ENCODE data around the gene ATG7. TPM values are rescaled to one million over a fixed set of nuclear protein-coding genes. Genes with fewer than 3 reads are reported as not detected.
A peak's percentile ranks its signal among the peaks of the same experiment; 100 is the strongest.
"Not testable (repeated sequence)": the region's sequence is repeated elsewhere in the genome, so short reads cannot be mapped to it uniquely, and the experiment has no call there.

The ATG7 gene
- polyA plus RNA-seq, 6 donors from 2014 or later: 15.5 to 36.9 (median 18.4) TPM

DNA sequence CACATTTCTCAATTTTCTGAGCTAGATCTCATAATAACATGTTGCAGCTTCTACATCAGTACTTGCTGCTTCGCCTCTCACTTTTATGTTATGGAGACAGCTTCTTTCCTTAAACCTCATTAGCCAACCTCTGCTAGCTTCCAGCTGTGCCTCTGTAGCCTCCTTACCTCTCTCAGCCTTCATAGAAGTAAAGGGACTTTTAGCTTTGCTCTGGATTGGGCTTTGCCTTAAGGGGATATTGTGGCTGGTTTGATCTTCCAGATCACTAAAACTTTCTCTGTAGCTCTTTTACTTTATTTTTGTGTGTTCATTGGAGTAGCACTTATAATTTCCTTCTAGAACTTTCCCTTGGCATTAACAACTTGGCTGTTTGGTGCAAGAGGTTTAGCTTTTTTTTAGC is 150.1 kb downstream of the ATG7 start:
- ATAC-seq (ENCODE audit: low read depth in 2 of 2) (no peak), DNase-seq (no peak)
- Mint-ChIP-seq H3K4me1 (peaks cover 0 to 5% (median 2%) of the 10 kb centered on the region in 3 donors), H3K36me3 (peaks cover 16 to 18% of the 10 kb centered on the region in 2 donors), H3K4me3 (no peak overlapping the region), H3K9me3 (peaks cover 0 to 1% (median 0%) of the 10 kb centered on the region in 7 donors), H3K27ac (peak overlapping the region in 1 of 6 donors; percentile 61), H3K27me3 (no peaks in the 10 kb centered on the region)

DNA sequence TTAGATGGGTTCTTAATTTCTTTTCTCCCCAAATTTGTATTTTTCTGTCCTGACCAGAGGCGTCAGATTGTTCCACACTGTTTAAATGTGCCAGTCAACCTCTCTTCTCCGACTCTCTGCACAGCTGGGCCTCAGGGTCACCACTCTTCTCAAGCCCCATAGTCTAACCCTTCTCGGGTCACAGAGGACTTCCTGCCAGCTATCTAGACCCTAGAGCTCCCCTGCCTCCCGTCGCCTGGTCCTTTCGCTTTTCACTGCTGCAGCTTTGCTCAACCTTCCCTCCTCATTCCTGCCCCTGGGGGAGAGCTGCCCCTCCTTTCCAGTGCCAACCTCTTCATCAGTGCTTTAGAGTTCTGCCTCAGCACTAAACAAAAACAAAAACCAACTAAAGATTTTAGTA is 151.7 kb downstream of the ATG7 start:
- peaks cover 21 to 30% of the 10 kb centered on the region in 2 donors for H3K36me3 Mint-ChIP-seq
- ATAC-seq (ENCODE audit: low read depth in 2 of 2) (no peak), DNase-seq (no peak)
- no peaks in the 10 kb centered on the region for H3K27me3 Mint-ChIP-seq
- peaks cover 0 to 5% (median 2%) of the 10 kb centered on the region in 3 donors for H3K4me1 Mint-ChIP-seq
- peak overlapping the region in 2 of 6 donors; percentile 7 to 44 for H3K27ac Mint-ChIP-seq
- H3K4me3 Mint-ChIP-seq: no peak overlapping the region
- no peaks in the 10 kb centered on the region for H3K9me3 Mint-ChIP-seq

DNA sequence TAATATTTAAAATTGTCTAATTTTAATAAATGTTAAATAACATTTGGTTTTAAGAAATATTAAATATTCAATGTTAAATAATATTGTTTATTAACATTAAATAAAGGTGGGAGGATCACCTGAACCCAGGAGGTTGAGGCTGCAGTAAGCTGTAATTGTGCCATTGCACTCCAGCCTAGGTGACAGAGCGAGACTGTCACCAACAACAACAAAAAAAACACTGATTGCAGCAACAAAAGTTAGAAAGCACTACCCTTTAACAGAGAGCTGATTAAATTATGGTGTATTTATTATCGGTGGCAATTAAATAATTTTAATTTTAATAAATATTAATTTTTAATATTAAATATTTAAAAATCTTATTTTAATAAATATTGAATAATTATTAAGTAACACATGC is 152.1 kb downstream of the ATG7 start:
- Mint-ChIP-seq H3K27me3 (no peaks in the 10 kb centered on the region), H3K27ac (peak overlapping the region in 1 of 6 donors; percentile 44), H3K4me3 (no peak overlapping the region), H3K36me3 (peaks cover 20 to 30% of the 10 kb centered on the region in 2 donors), H3K4me1 (peaks cover 0 to 5% (median 2%) of the 10 kb centered on the region in 3 donors), H3K9me3 (no peaks in the 10 kb centered on the region)
- DNase-seq (no peak), ATAC-seq (ENCODE audit: low read depth in 2 of 2) (no peak)

GRCh38 chr3:11430207-11430606 is 158.0 kb downstream of the ATG7 start:
- H3K4me3 Mint-ChIP-seq: no peak overlapping the region
- no peaks in the 10 kb centered on the region for H3K27me3 Mint-ChIP-seq
- H3K9me3 Mint-ChIP-seq: no peaks in the 10 kb centered on the region
- DNase-seq: no peak
- peaks cover 0 to 4% (median 0%) of the 10 kb centered on the region in 3 donors for H3K4me1 Mint-ChIP-seq
- ATAC-seq (ENCODE audit: low read depth in 2 of 2): no peak
- no peak overlapping the region for H3K27ac Mint-ChIP-seq
- peaks cover 20 to 29% of the 10 kb centered on the region in 2 donors for H3K36me3 Mint-ChIP-seq

- Mint-ChIP-seq H3K36me3 (peaks cover 20 to 25% of the 10 kb centered on the region in 2 donors), H3K27ac (no peak overlapping the region), H3K9me3 (no peaks in the 10 kb centered on the region), H3K4me1 (peaks cover 0 to 4% (median 0%) of the 10 kb centered on the region in 3 donors), H3K4me3 (no peak overlapping the region), H3K27me3 (no peaks in the 10 kb centered on the region)
- DNase-seq: no peak
- no peak for ATAC-seq (ENCODE audit: low read depth in 2 of 2)
Observed at GRCh38 chr3:11430624-11431023, 158.4 kb downstream of the ATG7 start.

DNA sequence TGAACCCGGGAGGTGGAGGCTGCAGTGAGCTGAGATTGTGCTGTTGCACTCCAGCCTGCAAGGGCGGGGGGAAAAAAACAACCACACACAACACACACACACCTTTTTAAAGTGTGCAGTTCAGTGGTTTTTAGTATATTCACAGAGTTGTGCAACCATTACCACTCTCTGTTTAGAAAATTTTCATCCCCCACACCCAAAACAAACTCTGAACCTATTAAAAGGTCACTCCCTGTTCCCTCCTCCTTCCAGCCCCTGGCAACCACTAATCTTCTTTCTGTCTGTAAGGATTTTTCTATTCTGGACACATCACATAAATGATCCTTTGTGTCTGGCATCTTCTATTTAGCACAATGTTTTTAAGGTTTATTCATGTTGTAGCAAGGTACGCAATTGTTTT is 159.1 kb downstream of the ATG7 start:
- Mint-ChIP-seq H3K4me3 (no peak overlapping the region), H3K9me3 (no peaks in the 10 kb centered on the region)

DNA sequence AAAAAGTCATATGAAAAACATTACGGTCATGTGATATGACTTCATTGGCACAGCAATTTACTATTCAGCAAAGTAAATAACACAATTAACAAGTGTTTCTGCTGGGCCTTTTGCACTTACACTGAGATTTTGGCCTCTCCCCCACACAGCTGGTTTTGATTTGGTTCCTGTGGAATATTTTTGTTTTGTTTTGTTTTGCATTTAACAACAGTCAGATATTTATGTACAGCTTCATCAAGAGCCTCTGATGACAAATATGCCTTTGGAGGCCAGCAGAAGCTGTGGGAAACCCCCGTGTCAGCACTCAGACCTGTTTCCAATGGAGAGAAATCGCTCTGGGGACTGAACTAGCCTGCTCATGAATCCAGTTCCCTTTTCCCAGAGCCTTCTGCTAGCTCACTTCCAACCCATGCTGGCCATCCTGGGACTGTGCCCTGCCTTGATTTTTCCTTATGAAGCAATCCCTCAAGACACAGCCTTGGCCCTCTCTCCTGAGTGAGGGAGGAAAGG is 161.9 kb downstream of the ATG7 start:
- Mint-ChIP-seq H3K27ac (no peak overlapping the region), H3K4me3 (no peak overlapping the region), H3K4me1 (peaks cover 0 to 4% (median 0%) of the 10 kb centered on the region in 3 donors), H3K27me3 (no peaks in the 10 kb centered on the region), H3K9me3 (no peaks in the 10 kb centered on the region), H3K36me3 (no peaks in the 10 kb centered on the region)
- no peak for ATAC-seq (ENCODE audit: low read depth in 2 of 2)
- DNase-seq: no peak

More for the DNA sequence above, 159.1 kb downstream of the ATG7 start:
- DNase-seq: no peak
- Mint-ChIP-seq H3K36me3 (peaks cover 20 to 22% of the 10 kb centered on the region in 2 donors), H3K4me1 (peaks cover 0 to 4% (median 0%) of the 10 kb centered on the region in 3 donors), H3K27me3 (no peaks in the 10 kb centered on the region), H3K27ac (peak overlapping the region in 2 of 6 donors; percentile 52 to 54)
- no peak for ATAC-seq (ENCODE audit: low read depth in 2 of 2)

GRCh38 chr3:11434563-11435096 is 162.4 kb downstream of the ATG7 start:
- DNase-seq: no peak
- ATAC-seq (ENCODE audit: low read depth in 2 of 2): no peak
- H3K9me3 Mint-ChIP-seq: no peaks in the 10 kb centered on the region
- H3K4me1 Mint-ChIP-seq: peaks cover 0 to 4% (median 0%) of the 10 kb centered on the region in 3 donors
- no peak overlapping the region for H3K4me3 Mint-ChIP-seq
- peaks cover 0 to 4% of the 10 kb centered on the region in 2 donors for H3K36me3 Mint-ChIP-seq
- no peak overlapping the region for H3K27ac Mint-ChIP-seq
- no peaks in the 10 kb centered on the region for H3K27me3 Mint-ChIP-seq

DNA sequence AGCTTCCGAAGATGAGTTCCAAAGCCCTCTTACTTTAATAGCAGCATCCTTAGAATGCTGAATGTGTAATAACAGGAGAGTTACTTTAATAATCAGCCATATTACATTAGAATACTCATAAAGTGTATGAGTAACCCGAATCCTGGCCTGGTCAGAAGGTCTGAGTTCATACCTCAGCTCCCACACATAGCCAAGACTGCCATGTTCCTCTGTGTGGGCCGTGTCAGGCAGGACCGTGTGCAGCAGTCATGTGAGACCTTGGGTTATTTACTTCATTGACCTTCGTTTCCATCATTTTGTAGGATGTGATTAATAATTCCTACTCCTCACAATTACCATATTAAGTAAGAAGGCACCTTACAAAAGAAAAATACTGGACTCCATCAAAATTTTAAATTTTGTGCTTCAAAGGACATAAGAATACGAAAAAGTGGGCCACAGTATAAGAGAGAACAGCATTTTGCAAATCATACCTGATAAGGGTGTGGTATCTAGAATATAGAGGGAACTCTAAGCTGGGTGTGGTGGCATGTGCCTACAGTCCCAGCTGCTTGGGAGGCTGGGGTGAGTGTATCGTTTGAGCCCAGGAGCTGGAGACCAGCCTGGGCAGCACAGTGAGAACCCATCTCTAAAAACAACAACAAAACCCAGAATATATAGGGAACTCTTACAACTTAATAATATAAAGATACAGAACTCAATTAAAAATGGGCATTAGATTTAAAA is 163.4 kb downstream of the ATG7 start:
- ATAC-seq (ENCODE audit: low read depth in 2 of 2) (no peak), DNase-seq (no peak)
- H3K27me3 Mint-ChIP-seq: no peaks in the 10 kb centered on the region
- H3K9me3 Mint-ChIP-seq: no peaks in the 10 kb centered on the region
- H3K4me3 Mint-ChIP-seq: no peak overlapping the region
- peaks cover 0 to 4% (median 0%) of the 10 kb centered on the region in 3 donors for H3K4me1 Mint-ChIP-seq
- H3K27ac Mint-ChIP-seq: peak overlapping the region in 1 of 6 donors; percentile 52
- H3K36me3 Mint-ChIP-seq: peaks cover 0 to 8% of the 10 kb centered on the region in 2 donors

DNA sequence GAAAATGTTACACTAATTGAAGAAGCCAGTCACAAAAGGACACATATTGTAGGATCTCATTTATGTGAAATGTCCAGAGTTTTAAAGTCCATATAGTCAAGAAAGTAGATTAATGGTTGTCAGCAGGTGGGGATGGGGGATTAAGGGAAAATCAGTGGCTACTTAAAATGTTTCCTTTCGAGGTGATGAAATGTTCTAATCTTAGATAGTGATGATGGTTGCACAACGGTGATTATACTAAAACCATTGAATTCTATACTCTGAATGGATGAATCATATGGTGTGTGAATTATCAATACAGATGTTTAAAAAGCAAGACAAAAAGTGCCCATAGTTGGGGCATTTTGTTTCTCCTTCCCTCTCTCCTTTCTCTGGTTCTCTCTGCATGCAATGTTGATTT is 164.6 kb downstream of the ATG7 start:
- Mint-ChIP-seq H3K4me3 (no peak overlapping the region), H3K36me3 (peaks cover 0 to 8% of the 10 kb centered on the region in 2 donors), H3K27me3 (no peaks in the 10 kb centered on the region), H3K9me3 (no peaks in the 10 kb centered on the region), H3K27ac (peak overlapping the region in 1 of 6 donors; percentile 59), H3K4me1 (peaks cover 0 to 4% (median 0%) of the 10 kb centered on the region in 3 donors)
- no peak for ATAC-seq (ENCODE audit: low read depth in 2 of 2)
- no peak for DNase-seq

- ATAC-seq (ENCODE audit: low read depth in 2 of 2) (no peak), DNase-seq (no peak)
- no peaks in the 10 kb centered on the region for H3K27me3 Mint-ChIP-seq
- H3K4me1 Mint-ChIP-seq: no peaks in the 10 kb centered on the region
- H3K27ac Mint-ChIP-seq: peak overlapping the region in 1 of 6 donors; percentile 59
- no peak overlapping the region for H3K4me3 Mint-ChIP-seq
- peaks cover 0 to 8% of the 10 kb centered on the region in 2 donors for H3K36me3 Mint-ChIP-seq
- no peaks in the 10 kb centered on the region for H3K9me3 Mint-ChIP-seq
Observed at GRCh38 chr3:11437506-11437905, 165.3 kb downstream of the ATG7 start.

- H3K4me1 Mint-ChIP-seq: peaks cover 0 to 3% (median 0%) of the 10 kb centered on the region in 3 donors
- no peaks in the 10 kb centered on the region for H3K9me3 Mint-ChIP-seq
- peaks cover 7 to 13% of the 10 kb centered on the region in 2 donors for H3K36me3 Mint-ChIP-seq
- no peak overlapping the region for H3K4me3 Mint-ChIP-seq
- H3K27ac Mint-ChIP-seq: no peak overlapping the region
- ATAC-seq (ENCODE audit: low read depth in 2 of 2): no peak
- DNase-seq: no peak
- H3K27me3 Mint-ChIP-seq: no peaks in the 10 kb centered on the region
Observed at GRCh38 chr3:11438646-11439045, 166.4 kb downstream of the ATG7 start.

- DNase-seq: not testable (repeated sequence)
Observed at GRCh38 chr3:11441346-11441745, 169.1 kb downstream of the ATG7 start.

GRCh38 chr3:11444404-11444803 is 172.2 kb downstream of the ATG7 start:
- Mint-ChIP-seq H3K27ac (no peak overlapping the region), H3K9me3 (peaks cover 0 to 7% (median 2%) of the 10 kb centered on the region in 7 donors), H3K4me3 (no peak overlapping the region), H3K4me1 (peaks cover 0 to 3% (median 0%) of the 10 kb centered on the region in 3 donors), H3K27me3 (no peaks in the 10 kb centered on the region), H3K36me3 (peaks cover 7 to 36% of the 10 kb centered on the region in 2 donors)
- no peak for ATAC-seq (ENCODE audit: low read depth in 2 of 2)
- DNase-seq: no peak

More at GRCh38 chr3:11441346-11441745, 169.1 kb downstream of the ATG7 start:
- H3K9me3 Mint-ChIP-seq; H3K27me3 Mint-ChIP-seq; ATAC-seq (ENCODE audit: low read depth in 2 of 2); H3K27ac Mint-ChIP-seq; H3K4me3 Mint-ChIP-seq; H3K4me1 Mint-ChIP-seq: not testable (repeated sequence)
- H3K36me3 Mint-ChIP-seq: peaks cover 7 to 34% of the 10 kb centered on the region in 2 donors
